Lower lobe of right lung (tissue), 2 donors: ENCODE results near the gene BLMH. TPM values are rescaled to one million over a fixed set of nuclear protein-coding genes. Genes with fewer than 3 reads are reported as not detected.

Source experiments
- ATAC-seq, 2 donors: fragments of 200-7000 bp; cut with Tn5 transposase; one replicate each; pipeline ENCODE4 v1.9.1; 2020 to 2022; ENCODE audit warnings: mild to moderate bottlenecking in 2 of 2, moderate library complexity in 2 of 2
- DNase-seq: peaks from one replicate; pipeline ENCODE4 v3.0.0-alpha.2; 2020
- H3K27ac ChIP-seq: fragments of 200-600 bp; one replicate; pipeline ENCODE4 v1.8.0; 2022
- H3K27me3 ChIP-seq: fragments of 200-600 bp; one replicate; pipeline ENCODE4 v1.8.0; 2022; ENCODE audit warnings: low read depth
- H3K36me3 ChIP-seq: fragments of 200-600 bp; one replicate; pipeline ENCODE4 v1.8.0; 2022; ENCODE audit warnings: mild to moderate bottlenecking
- H3K4me1 ChIP-seq: fragments of 200-600 bp; one replicate; pipeline ENCODE4 v1.8.0; 2022
- H3K4me3 ChIP-seq: fragments of 200-600 bp; one replicate; pipeline ENCODE4 v1.8.0; 2022; ENCODE audit warnings: mild to moderate bottlenecking
- H3K9me3 ChIP-seq: fragments of 200-600 bp; one replicate; pipeline ENCODE4 v1.8.0; 2022
- intact Hi-C: fragments of 100-400 bp; cut with DNase I; formaldehyde crosslinking; loops from one replicate; pipeline ENCODE4 v1.11.0; 2022
- total RNA-seq: library from RNA; stranded (reverse); fragmentation: NEBNext Ultra II Directional; extraction: Animal tissue kit (Norgen Biotek cat#: 25700); gene quantifications from one replicate; pipeline ENCODE4 v1.2.1, GENCODE V29; 2021
- TF ChIP-seq, protein P1 (sequence below): fragments of 200-600 bp; IDR thresholded peaks from one replicate; pipeline ENCODE4 v1.8.0; 2022; ENCODE audit warnings: antibody characterized with exemption, mild to moderate bottlenecking
- donor health status: DM: no; HTN: yes; CAD: no; lungs with severe emphysema.

Gene BLMH
- total RNA-seq, 1 donor from 2014 or later: 27.4 TPM

DNA sequence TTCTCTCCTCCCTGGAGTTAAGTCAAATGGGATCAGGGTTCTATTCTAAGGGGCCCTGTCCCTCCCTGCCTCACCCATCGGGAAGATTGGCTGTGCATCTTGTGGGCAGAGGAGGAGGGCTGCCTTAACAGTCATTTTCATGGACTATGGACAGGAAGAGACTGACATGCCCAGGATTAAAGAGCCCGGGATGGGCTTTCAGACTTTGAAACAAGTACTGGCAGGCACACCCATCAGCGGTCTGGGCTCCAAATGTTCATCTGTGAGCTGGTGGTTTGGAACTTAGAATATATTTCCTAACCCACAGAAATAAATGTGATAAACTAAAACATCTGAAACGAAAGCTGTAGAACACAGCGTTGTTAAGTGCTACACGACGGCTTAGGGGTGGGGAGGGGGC lies 62.7 kb downstream of the BLMH start:
- ATAC-seq (no peak), DNase-seq (no peak)
- H3K36me3 ChIP-seq: no peaks in the 10 kb centered on the region
- H3K9me3 ChIP-seq: no peaks in the 10 kb centered on the region
- H3K27me3 ChIP-seq: no peaks in the 10 kb centered on the region
- intact Hi-C loops: no loop called here
- H3K4me1 ChIP-seq: no peaks in the 10 kb centered on the region
- H3K27ac ChIP-seq: no peak overlapping the region
- TF ChIP-seq, protein P1, sequence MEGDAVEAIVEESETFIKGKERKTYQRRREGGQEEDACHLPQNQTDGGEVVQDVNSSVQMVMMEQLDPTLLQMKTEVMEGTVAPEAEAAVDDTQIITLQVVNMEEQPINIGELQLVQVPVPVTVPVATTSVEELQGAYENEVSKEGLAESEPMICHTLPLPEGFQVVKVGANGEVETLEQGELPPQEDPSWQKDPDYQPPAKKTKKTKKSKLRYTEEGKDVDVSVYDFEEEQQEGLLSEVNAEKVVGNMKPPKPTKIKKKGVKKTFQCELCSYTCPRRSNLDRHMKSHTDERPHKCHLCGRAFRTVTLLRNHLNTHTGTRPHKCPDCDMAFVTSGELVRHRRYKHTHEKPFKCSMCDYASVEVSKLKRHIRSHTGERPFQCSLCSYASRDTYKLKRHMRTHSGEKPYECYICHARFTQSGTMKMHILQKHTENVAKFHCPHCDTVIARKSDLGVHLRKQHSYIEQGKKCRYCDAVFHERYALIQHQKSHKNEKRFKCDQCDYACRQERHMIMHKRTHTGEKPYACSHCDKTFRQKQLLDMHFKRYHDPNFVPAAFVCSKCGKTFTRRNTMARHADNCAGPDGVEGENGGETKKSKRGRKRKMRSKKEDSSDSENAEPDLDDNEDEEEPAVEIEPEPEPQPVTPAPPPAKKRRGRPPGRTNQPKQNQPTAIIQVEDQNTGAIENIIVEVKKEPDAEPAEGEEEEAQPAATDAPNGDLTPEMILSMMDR: no peak
- no peak overlapping the region for H3K4me3 ChIP-seq

DNA sequence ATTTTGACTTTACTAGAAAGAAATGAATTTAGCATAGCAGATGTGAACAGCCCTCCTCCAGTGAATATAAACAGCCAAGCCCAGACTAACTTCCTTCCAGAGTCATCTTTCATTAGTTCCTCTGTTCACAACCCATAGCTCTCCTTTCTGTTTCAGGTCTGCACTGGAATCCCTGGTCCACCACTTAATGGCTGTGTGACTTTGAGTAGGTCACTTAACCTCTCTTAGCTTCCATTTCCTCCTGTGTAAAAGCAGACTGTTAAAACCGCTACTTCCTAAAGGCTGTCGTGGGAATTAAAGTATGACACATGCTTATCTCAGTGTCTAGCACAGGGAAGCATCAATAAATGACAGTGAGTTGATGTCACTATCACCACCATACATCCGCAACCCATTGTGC lies 63.7 kb downstream of the BLMH start:
- Histone ChIP-seq H3K4me1 (no peaks in the 10 kb centered on the region), H3K36me3 (no peaks in the 10 kb centered on the region), H3K27ac (no peak overlapping the region), H3K4me3 (no peak overlapping the region), H3K27me3 (no peaks in the 10 kb centered on the region), H3K9me3 (no peaks in the 10 kb centered on the region)
- intact Hi-C loops: no loop called here
- DNase-seq (no peak), ATAC-seq (no peak)
- TF ChIP-seq, protein P1: no peak

DNA sequence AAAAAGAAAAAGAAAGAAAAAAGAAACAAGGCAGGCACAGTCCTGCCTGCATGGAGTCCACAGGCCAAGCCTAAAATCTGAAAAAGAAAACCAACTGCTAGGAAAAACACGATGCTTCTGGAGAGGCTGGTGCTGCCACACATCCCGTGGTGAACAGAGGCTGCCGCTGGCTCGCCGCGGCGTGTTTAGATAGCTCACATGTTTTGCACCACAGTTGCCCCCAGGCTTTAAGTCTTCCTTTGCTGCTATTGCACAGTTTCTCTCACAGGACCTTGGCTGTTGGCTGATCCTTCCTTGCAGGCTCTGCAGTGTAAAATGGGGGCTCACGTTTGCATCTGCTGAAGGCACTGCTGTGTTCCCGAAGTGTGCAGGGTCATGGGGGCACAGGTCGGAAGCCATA lies 64.9 kb downstream of the BLMH start:
- no peak overlapping the region for H3K4me3 ChIP-seq
- intact Hi-C loops: no loop called here
- no peaks in the 10 kb centered on the region for H3K36me3 ChIP-seq
- H3K9me3 ChIP-seq: no peaks in the 10 kb centered on the region
- no peaks in the 10 kb centered on the region for H3K27me3 ChIP-seq
- ATAC-seq (no peak), DNase-seq (no peak)
- no peaks in the 10 kb centered on the region for H3K4me1 ChIP-seq
- TF ChIP-seq, protein P1: no peak
- no peak overlapping the region for H3K27ac ChIP-seq

DNA sequence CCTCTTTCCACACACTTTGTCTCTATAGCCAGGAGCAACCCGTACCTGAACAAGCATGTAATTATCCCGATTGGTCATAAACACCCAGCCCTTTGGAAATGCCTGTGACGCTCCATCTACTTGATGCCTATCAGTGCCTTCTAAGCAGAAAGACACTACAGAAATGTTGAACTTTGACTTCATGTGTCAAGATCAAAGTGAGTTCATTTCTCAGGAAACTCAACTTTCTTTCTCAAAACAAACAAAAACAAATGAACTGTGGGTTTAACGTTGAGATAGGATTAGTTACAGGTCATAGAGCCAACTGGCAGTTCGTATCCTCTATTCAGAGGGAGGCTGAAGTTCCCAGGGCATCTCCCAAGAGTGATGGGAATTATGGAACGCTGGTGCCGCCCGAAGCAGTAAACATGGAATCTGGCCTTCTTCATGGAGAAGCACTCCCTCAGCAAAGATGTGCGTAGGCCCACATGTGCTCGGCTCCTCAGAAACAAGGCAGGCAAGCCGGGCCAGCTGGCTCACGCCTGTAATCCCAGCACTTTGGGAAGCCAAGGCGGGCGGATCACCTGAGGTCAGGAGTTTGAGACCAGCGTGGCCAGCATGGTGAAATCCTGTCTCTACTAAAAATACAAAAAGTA lies 65.7 kb downstream of the BLMH start:
- no peak for ATAC-seq
- DNase-seq: no peak
- Histone ChIP-seq H3K36me3 (no peaks in the 10 kb centered on the region), H3K27ac (no peak overlapping the region), H3K4me3 (no peak overlapping the region), H3K4me1 (no peaks in the 10 kb centered on the region), H3K9me3 (no peaks in the 10 kb centered on the region), H3K27me3 (no peaks in the 10 kb centered on the region)
- TF ChIP-seq, protein P1: no peak
- intact Hi-C loops: no loop called here

DNA sequence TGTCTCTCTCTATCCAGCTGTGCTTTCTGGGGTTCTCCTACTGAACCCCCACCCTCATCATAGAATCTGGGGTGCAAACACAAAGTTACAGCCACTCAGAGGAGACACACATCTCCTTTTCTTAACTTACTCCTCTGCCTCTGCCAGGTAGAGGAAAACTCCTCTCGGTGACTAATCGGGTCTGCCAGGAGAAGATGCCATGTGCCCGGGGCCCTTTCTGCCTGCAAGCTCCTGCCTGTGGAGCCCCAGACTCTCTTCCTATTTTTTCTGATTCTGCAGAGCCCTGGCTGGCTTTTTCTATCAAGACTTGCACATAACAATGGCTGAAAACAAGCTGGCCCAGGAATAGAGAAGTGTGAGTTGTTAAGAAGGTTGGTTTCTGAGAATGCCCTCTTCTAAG lies 66.6 kb downstream of the BLMH start:
- no peak for ATAC-seq

More for the DNA sequence above, 66.6 kb downstream of the BLMH start:
- DNase-seq: no peak
- H3K4me3 ChIP-seq: no peak overlapping the region
- H3K9me3 ChIP-seq: no peaks in the 10 kb centered on the region
- intact Hi-C loops: no loop called here
- TF ChIP-seq, protein P1: no peak
- H3K4me1 ChIP-seq: no peaks in the 10 kb centered on the region
- H3K27ac ChIP-seq: no peak overlapping the region
- H3K36me3 ChIP-seq: no peaks in the 10 kb centered on the region
- no peaks in the 10 kb centered on the region for H3K27me3 ChIP-seq
